ENCODE results near the gene CNKSR3.

CNKSR3 gene

GRCh38 chr6:154410619-154411072 lies 99.8 kb downstream of the CNKSR3 start:
- no peak for FAIRE-seq

GRCh38 chr6:154408891-154409500 lies 101.5 kb downstream of the CNKSR3 start:
- no peak for FAIRE-seq

- FAIRE-seq, result no peak
Observed at GRCh38 chr6:154407440-154407839, 103.0 kb downstream of the CNKSR3 start.

GRCh38 chr6:154406869-154407268 lies 103.6 kb downstream of the CNKSR3 start:
- no peak for FAIRE-seq

- no peak for FAIRE-seq
Observed at GRCh38 chr6:154406301-154406700, 104.2 kb downstream of the CNKSR3 start.

- FAIRE-seq, result no peak
Observed at GRCh38 chr6:154404791-154405400, 105.6 kb downstream of the CNKSR3 start.

- FAIRE-seq, result no peak
Observed at GRCh38 chr6:154403788-154404187, 106.7 kb downstream of the CNKSR3 start.

GRCh38 chr6:154402081-154402780 lies 108.3 kb downstream of the CNKSR3 start:
- FAIRE-seq, result no peak

- FAIRE-seq, result no peak
Observed at GRCh38 chr6:154399097-154399496, 111.4 kb downstream of the CNKSR3 start.

GRCh38 chr6:154397491-154398195 lies 112.8 kb downstream of the CNKSR3 start:
- FAIRE-seq, result no peak

- FAIRE-seq, result no peak
Observed at GRCh38 chr6:154395878-154396277, 114.6 kb downstream of the CNKSR3 start.

GRCh38 chr6:154395316-154395715 lies 115.2 kb downstream of the CNKSR3 start:
- no peak for FAIRE-seq

- FAIRE-seq, result no peak
Observed at GRCh38 chr6:154394571-154394970, 115.9 kb downstream of the CNKSR3 start.

GRCh38 chr6:154390034-154390433 lies 120.5 kb downstream of the CNKSR3 start:
- no peak for FAIRE-seq

- no peak for FAIRE-seq
Observed at GRCh38 chr6:154388803-154389202, 121.7 kb downstream of the CNKSR3 start.

GRCh38 chr6:154386848-154387717 lies 123.4 kb downstream of the CNKSR3 start:
- no peak for FAIRE-seq

- FAIRE-seq, result no peak
Observed at GRCh38 chr6:154384191-154384590, 126.3 kb downstream of the CNKSR3 start.

- FAIRE-seq, result no peak
Observed at GRCh38 chr6:154383273-154383672, 127.2 kb downstream of the CNKSR3 start.

GRCh38 chr6:154382740-154383139 lies 127.7 kb downstream of the CNKSR3 start:
- no peak for FAIRE-seq

GRCh38 chr6:154381548-154381947 lies 128.9 kb downstream of the CNKSR3 start:
- FAIRE-seq, result no peak

- FAIRE-seq, result no peak
Observed at GRCh38 chr6:154380741-154381140, 129.7 kb downstream of the CNKSR3 start.

- no peak for FAIRE-seq
Observed at GRCh38 chr6:154379585-154379984, 130.9 kb downstream of the CNKSR3 start.

- no peak for FAIRE-seq
Observed at GRCh38 chr6:154378518-154378917, 132.0 kb downstream of the CNKSR3 start.
